ENCODE data around the gene CENPU. TPM values are rescaled to one million over a fixed set of nuclear protein-coding genes. Genes with fewer than 3 reads are reported as not detected.
A peak's percentile ranks its signal among the peaks of the same experiment; 100 is the strongest.

CENPU gene
- total and polyA plus RNA-seq, 2 of the 8 experiments (the other 6 are each of a cell fraction or from before 2014, with no cell fraction given): 32.1 to 122 TPM

- no peaks in the 10 kb centered on the region for H3K36me3 ChIP-seq (ENCODE audit: control insufficient read depth in 2 of 4, insufficient read depth in 4 of 4, low read length in 3 of 4)
- no peaks in the 10 kb centered on the region for H3K23me2 ChIP-seq (ENCODE audit: low read depth, low read length)
- ChIA-PET POLR2A (ENCODE audit: partially characterized antibody) (interaction anchor here (1.4 kb wide), 1 partner anchor 13 kb away, joined by 6 read pairs; the partner anchor contains the start of gene CENPU), CTCF (ENCODE audit: partially characterized antibody) (interaction anchor here (0.7 to 1.4 kb wide), 11 partner anchors 11 to 460 kb away, joined by 3 to 6 read pairs (median 3); no protein-coding TSS in a partner anchor)
- peak overlapping the region; percentile 29 for H2BK120ac ChIP-seq (replicated peaks; ENCODE audit: low read depth, low read length)
- no peak overlapping the region; the same call in 1 of the 2 replicates for H2AFZ ChIP-seq (ENCODE audit: low read length)
- WGBS, 2 experiments (ENCODE audit: extremely low coverage in 1 of 2, insufficient coverage in 1 of 2, insufficient read length in 1 of 2, insufficient replicate concordance in 2 of 2, low coverage in 1 of 2, low lambda C conversion rate in 2 of 2, missing lambda C conversion rate in 1 of 2): 55% methylated on average over 4 of the region's 4 CpGs; no CpG with 5 or more reads in 1 of the 2 experiments
- H3K18ac ChIP-seq (ENCODE audit: extremely low read depth, low read length): no peak overlapping the region
- H2BK20ac ChIP-seq (ENCODE audit: low read length): peak overlapping the region; percentile 6
- H2BK12ac ChIP-seq (ENCODE audit: low read depth, low read length): peak overlapping the region; percentile 32; the same call in 1 of the 2 replicates
- no peak overlapping the region for H3K4me3 ChIP-seq (ENCODE audit: extremely low read depth in 1 of 4, insufficient read depth in 2 of 4, low read depth in 3 of 4, low read length in 4 of 4)
- no peak for DNase-seq (ENCODE audit: low read depth in 1 of 2, low spot score in 2 of 2)
- no peak overlapping the region for H3K14ac ChIP-seq (ENCODE audit: insufficient read length)
- TF ChIP-seq SRF (IDR thresholded peaks at IDR 0.05; ENCODE audit: low read depth, low read length) (no peak), TBP (IDR thresholded peaks at IDR 0.05; ENCODE audit: low read depth, low read length) (no peak), HDAC2 (IDR thresholded peaks at IDR 0.05; ENCODE audit: borderline replicate concordance in 1 of 2, low read depth in 2 of 2, low read length in 2 of 2) (0 out of 4 replicates have a peak, but pooled peaks of 1 of the 2 experiments have one; percentile 29)
- H4K8ac ChIP-seq (ENCODE audit: extremely low read depth, insufficient read depth, low read length): no peak overlapping the region
- no peak overlapping the region for H3K23ac ChIP-seq (ENCODE audit: insufficient read length)
- no peaks in the 10 kb centered on the region; a peak in 1 of 4 replicates for H3K9me3 ChIP-seq (ENCODE audit: insufficient read depth in 2 of 2, low read depth in 1 of 2, low read length in 1 of 2)
- no peak overlapping the region for H3K4ac ChIP-seq (replicated peaks; ENCODE audit: insufficient read length, low read depth, low read length)
- peak overlapping the region in 1 of 2 experiments; percentile 29; a peak in 1 of 4 replicates for H3K4me2 ChIP-seq (ENCODE audit: insufficient read depth in 1 of 2, low read depth in 2 of 2, low read length in 2 of 2)
- H3K79me2 ChIP-seq (ENCODE audit: control insufficient read depth in 1 of 2, insufficient read depth in 2 of 2, low read length in 2 of 2): no peaks in the 10 kb centered on the region
- peak overlapping the region; percentile 25; the same call in 1 of the 2 replicates for H2BK5ac ChIP-seq (ENCODE audit: low read depth, low read length)
- no peak overlapping the region for H3K9ac ChIP-seq (replicated peaks in 1 of 4; ENCODE audit: extremely low read depth in 1 of 4, low read depth in 3 of 4, low read length in 3 of 4)
- no peaks in the 10 kb centered on the region for H4K20me1 ChIP-seq (replicated peaks in 1 of 2; ENCODE audit: control insufficient read depth in 1 of 2, insufficient read depth in 2 of 2, low read length in 2 of 2)
- FAIRE-seq: no peak
- peak overlapping the region; percentile 61 for H4K91ac ChIP-seq (replicated peaks; ENCODE audit: insufficient read length, low read length)
- 0 out of 2 replicates have a peak overlapping the region, but pooled peaks have one; percentile 35 for H3K27ac ChIP-seq (ENCODE audit: low read depth, low read length)
- H3K56ac ChIP-seq (replicated peaks; ENCODE audit: insufficient read length, low read depth, low read length): no peak overlapping the region
- H3K27me3 ChIP-seq (replicated peaks in 1 of 4; ENCODE audit: control insufficient read depth in 3 of 4, extremely low read depth in 1 of 4, insufficient read depth in 3 of 4, low read length in 3 of 4): peaks cover 0 to 1% (median 0%) of the 10 kb centered on the region in 4 experiments; a peak in 3 of 7 replicates
- H2BK15ac ChIP-seq (ENCODE audit: low read length): 0 out of 2 replicates have a peak overlapping the region, but pooled peaks have one; percentile 0
- H3K79me1 ChIP-seq (ENCODE audit: low read depth, low read length): no peaks in the 10 kb centered on the region
- no peak overlapping the region for H2AK5ac ChIP-seq (ENCODE audit: low read depth, low read length)
- peaks cover 9 to 21% (median 13%) of the 10 kb centered on the region in 4 experiments for H3K4me1 ChIP-seq (replicated peaks in 1 of 4; ENCODE audit: control insufficient read depth in 3 of 4, insufficient read depth in 4 of 4, low read length in 3 of 4)
- no peak overlapping the region for H4K5ac ChIP-seq (ENCODE audit: insufficient read length, low read depth, low read length)
These were observed 13.3 kb upstream of the CENPU start for GRCh38 chr4:184747034-184747830.

Measured in H1 (cell line).